ENCODE measurements around the gene MRPL46.
"Not testable (repeated sequence)": the region's sequence is repeated elsewhere in the genome, so short reads cannot be mapped to it uniquely, and the experiment has no call there.

MRPL46 gene

GRCh38 chr15:88477904-88478303, 10.7 kb upstream of the MRPL46 start:
- no peak for DNase-seq (ENCODE audit: low spot score)

- DNase-seq (ENCODE audit: low spot score): no peak
These were observed 9.9 kb upstream of the MRPL46 start for GRCh38 chr15:88477126-88477525.

GRCh38 chr15:88476635-88477060, 9.5 kb upstream of the MRPL46 start:
- peak; percentile 77 for DNase-seq (ENCODE audit: low spot score)

- not testable (repeated sequence) for DNase-seq (ENCODE audit: low spot score)
These were observed 6.6 kb upstream of the MRPL46 start for GRCh38 chr15:88473661-88474293.

- no peak for DNase-seq (ENCODE audit: low spot score)
These were observed 5.0 kb upstream of the MRPL46 start for GRCh38 chr15:88472225-88472624.

GRCh38 chr15:88470625-88471372, 3.6 kb upstream of the MRPL46 start:
- no peak for DNase-seq (ENCODE audit: low spot score)

- DNase-seq (ENCODE audit: low spot score): no peak
These were observed 2.1 kb upstream of the MRPL46 start for GRCh38 chr15:88469321-88469720.

GRCh38 chr15:88468721-88469120, 1.5 kb upstream of the MRPL46 start:
- DNase-seq (ENCODE audit: low spot score): not testable (repeated sequence)

- peak; percentile 69 for DNase-seq (ENCODE audit: low spot score)
These were observed 844 bp upstream of the MRPL46 start for GRCh38 chr15:88467935-88468528.

GRCh38 chr15:88465633-88466224, 1.5 kb downstream of the MRPL46 start:
- no peak for DNase-seq (ENCODE audit: low spot score)

GRCh38 chr15:88463870-88464532, 3.2 kb downstream of the MRPL46 start:
- DNase-seq (ENCODE audit: low spot score): no peak

- no peak for DNase-seq (ENCODE audit: low spot score)
These were observed 10.5 kb downstream of the MRPL46 start for GRCh38 chr15:88456733-88457132.

GRCh38 chr15:88454867-88455810, 12.0 kb downstream of the MRPL46 start:
- DNase-seq (ENCODE audit: low spot score): peak; percentile 80

GRCh38 chr15:88454236-88454635, 13.0 kb downstream of the MRPL46 start:
- no peak for DNase-seq (ENCODE audit: low spot score)

- DNase-seq (ENCODE audit: low spot score): no peak
These were observed 13.5 kb downstream of the MRPL46 start for GRCh38 chr15:88453651-88454050.

- DNase-seq (ENCODE audit: low spot score): peak; percentile 84
These were observed 16.9 kb downstream of the MRPL46 start for GRCh38 chr15:88450125-88450798.

GRCh38 chr15:88449581-88449980, 17.6 kb downstream of the MRPL46 start:
- no peak for DNase-seq (ENCODE audit: low spot score)

- DNase-seq (ENCODE audit: low spot score): no peak
These were observed 18.2 kb downstream of the MRPL46 start for GRCh38 chr15:88448991-88449461.

GRCh38 chr15:88447741-88448140, 19.4 kb downstream of the MRPL46 start:
- DNase-seq (ENCODE audit: low spot score): no peak

GRCh38 chr15:88447206-88447605, 20.0 kb downstream of the MRPL46 start:
- DNase-seq (ENCODE audit: low spot score): no peak

All from NAMALWA (cell line).